H1 (cell line): Measurements from ENCODE around the gene BRD3OS. TPM values are rescaled to one million over a fixed set of nuclear protein-coding genes. Genes with fewer than 3 reads are reported as not detected.

ENCODE experiments used
- POLR2A ChIP-seq, 2 experiments: IDR thresholded peaks; 1 replicate in 1 of 2; 2 replicates in 1 of 2; pipeline ENCODE4 v1.6.1; 2011; ENCODE audit warnings: low read depth in 2 of 2, low read length in 2 of 2, mild to moderate bottlenecking in 2 of 2; ENCODE audit errors: control extremely low read depth in 1 of 2
- polyA plus RNA-seq, 7 experiments: library from polyadenylated mRNA; depleted of rRNA in 3 of 7; stranded (reverse) in 5 of 7; unstranded in 2 of 7; fragments of >200 nt in 5 of 7; fragments of 200-250 nt in 2 of 7; gene quantifications; 1 replicate in 5 of 7; 2 replicates in 1 of 7; 4 replicates in 1 of 7; pipeline versions ENCODE4 v1.2.1 to v1.2.3, GENCODE V29; 2011 to 2013; ENCODE audit warnings: missing spikeins in 2 of 7, mixed read lengths in 2 of 7
- total RNA-seq: library from RNA; stranded (reverse); fragmentation: NEBNext Ultra II Directional; extraction: Animal tissue kit (Norgen Biotek cat#: 25700); gene quantifications from 2 replicates; pipeline ENCODE4 v1.2.1, GENCODE V29; 2021

Gene BRD3OS
- total and polyA plus RNA-seq, 2 of the 8 experiments (the other 6 are each of a cell fraction or from before 2014, with no cell fraction given), result 12.7 to 20.2 TPM

- TF ChIP-seq POLR2A (IDR thresholded peaks at IDR 0.05; ENCODE audit: control extremely low read depth in 1 of 2, low read depth in 2 of 2, low read length in 2 of 2), result no peak
Measured at GRCh38 chr9:134034215-134035040, 9.1 kb downstream of the BRD3OS start (continued).
